ENCODE data around the gene PIGQ.

Gene PIGQ

DNA sequence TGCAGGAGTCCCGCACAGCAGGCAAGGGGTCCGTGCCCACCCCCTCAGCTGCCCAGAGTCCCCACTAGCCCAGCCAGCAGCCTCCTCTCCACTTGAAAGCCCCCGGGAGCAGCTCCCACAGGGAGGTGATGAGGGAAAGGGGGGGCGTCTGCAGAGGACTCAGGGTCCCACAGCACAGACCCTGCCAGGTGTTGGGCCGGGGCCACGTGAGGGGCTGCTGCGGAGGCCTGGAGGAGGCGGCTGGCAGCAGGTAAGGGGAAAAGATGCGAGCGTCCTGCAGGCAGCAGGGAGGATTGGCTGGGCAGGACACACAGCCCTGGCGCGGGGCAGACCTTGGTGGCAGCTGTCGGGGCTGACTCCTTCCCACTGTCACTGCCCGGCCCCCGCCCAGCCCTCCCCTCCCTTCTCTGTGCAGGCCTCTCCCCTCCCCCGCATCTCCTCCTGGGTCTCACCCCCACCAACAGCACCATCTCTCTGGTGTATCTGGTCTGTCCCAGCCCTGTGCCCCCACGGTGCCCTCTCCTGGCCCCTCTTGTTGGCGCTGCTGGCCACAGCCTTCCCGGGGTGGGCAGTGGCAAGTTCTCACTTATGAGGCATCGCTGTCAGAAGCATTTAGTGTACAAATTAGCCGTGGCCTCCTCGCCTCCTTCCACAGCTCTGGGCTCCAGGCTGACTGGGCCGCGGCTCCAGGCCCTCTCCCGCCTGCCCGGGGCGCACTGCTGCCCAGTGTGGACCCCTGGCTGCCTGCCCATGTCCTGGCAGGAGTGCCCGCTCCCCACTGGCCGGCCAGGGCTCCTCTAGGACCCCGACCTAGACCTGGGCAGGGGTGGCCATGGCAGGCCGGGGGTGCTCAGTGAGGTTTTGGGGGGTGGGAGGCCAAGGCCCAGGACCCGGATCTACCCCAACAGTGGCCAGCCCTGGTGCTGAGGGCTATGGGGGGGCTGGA is 14.0 kb upstream of the PIGQ start:
- DNase-seq (ENCODE audit: low read depth in 3 of 3), result no peak

DNA sequence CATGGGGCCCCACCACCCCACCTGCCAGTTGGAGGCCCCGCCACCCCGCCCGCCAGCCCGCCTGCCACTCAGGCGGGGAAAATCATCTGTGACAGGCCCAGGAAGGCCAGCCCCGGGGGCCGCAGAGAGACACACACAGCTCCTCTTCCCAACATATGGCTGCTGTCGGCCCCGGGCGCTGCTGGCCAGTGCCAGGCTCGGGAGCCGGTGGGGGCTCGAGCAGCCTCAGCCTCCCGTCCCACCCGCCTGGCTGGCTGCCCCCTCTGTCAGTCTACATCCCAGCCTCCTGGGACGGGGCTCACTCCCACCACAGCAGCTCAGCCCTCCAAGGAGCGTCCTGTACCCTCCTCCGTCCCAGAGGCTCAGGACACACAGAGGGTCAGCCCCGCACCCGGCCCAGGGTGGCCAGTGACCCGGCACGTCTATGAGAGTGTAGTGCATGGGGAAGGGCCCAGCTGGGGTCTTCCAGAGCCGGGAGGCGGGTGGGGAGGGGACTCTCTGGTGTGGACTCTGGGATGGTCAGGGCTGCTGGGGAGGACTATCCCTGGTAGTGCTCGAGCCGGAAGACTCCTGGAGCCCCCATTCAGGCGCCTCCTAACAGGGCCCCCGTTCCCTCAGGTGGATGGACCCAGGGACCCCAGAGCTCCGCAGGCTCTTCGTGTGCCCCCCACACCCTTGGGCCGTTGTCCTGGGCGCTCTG is 13.1 kb upstream of the PIGQ start:
- no peak for DNase-seq (ENCODE audit: low read depth in 3 of 3)

DNA sequence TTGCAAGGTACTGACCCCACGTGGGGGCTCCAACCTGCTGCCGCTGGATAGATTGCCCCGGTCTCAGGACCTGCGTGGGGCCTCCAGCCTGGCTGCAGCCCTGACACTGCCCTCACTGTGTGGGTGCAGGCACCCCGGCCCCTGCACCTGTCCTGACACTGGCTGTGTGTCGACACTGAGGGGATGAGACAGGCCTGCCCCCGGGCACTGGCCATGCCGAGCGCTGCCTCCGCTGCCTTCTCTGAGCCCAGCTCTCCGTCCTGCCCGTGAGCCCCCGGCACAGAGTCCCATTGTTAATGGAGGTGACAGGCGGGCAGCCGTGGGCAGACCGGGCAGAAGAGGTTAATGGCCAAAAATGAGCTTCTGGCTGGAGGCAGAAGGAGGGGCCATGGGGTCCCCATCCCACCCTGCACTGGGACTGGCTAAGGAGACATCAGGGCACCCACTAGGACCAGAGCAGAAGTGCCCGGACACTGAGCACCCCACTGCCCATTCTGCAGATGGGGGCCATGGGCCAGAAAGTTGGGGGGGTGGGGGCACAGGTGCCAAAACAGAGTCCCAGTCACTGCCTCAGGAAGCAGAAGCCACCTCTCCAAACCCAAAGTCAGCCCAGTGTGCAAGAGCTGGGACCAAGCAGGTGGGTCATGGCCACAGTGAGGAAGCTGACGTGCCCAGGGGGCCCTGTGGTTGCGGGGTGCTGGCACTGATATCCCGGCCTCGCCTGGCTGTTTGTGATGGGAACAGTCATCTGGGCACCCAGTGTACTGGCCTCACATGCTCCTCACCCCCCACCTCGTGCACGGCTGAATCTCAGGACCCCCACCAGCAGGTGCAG is 12.1 kb upstream of the PIGQ start:
- no peak for DNase-seq (ENCODE audit: low read depth in 3 of 3)

GRCh38 chr16:558298-559020 is 11.3 kb upstream of the PIGQ start:
- DNase-seq (ENCODE audit: low read depth in 3 of 3), result no peak

DNA sequence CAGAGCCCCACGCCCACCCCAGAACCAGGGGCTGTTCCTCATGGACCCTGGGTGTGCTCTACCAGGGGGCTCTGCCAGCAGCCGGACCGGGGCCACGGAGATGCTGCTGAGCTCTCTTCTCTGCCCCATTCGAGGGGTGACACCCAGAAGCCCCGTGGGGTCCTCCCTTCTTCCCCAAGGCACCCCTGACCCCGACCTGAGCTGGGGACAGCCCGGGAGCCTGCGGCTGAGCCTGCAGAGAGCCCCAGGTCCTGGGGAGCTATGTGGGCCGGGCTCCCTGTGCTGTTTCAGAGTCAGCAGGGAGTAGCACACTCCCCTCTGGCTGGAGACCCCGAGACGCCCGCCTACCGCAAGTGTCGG is 10.8 kb upstream of the PIGQ start:
- DNase-seq (ENCODE audit: low read depth in 3 of 3), result no peak

DNA sequence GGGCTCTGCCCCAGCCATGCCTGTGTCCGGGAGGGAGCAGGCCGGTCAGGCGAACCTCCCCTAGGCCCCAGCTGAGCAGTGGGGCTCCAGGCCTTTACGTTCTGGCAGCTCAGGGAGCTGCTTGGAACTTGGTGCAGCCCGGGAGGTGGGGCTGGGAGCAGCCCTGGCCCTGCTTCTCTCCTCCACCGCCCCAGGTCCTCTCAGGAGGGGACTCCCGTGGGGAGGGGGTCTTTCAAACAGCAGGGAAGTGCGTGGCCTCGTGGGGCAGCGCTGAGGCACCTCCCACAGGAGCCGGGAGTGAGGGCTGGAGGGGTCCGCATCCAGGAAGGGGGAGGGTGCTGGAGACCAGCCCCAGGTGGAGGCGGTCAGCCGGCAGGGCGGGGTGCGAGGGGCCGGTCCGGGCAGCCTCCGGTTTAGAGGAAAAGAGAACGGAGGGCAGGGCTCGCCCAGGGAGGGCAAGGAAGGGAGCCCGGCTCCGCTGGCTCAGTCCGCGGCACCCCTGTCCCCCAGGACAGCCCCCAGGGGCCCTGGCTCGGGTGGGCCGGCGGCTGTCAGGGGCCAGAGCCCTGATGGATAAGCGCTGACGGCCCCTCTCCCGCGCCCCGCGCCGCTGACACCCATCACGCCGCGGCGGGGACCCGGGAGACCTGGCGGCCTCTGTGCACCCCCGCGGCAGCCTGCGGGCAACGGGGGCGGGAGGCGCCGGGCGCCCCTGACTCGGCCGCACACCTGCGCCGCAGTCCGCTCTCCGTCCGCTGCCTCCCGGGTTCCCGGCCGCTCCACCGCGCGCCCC is 10.2 kb upstream of the PIGQ start:
- no peak for DNase-seq (ENCODE audit: low read depth in 3 of 3)

GRCh38 chr16:560204-560700 is 9.5 kb upstream of the PIGQ start, which contains the start of gene PRR35:
TSS of gene PRR35 (plus strand) at chr16:560394. CDS start at chr16:563295, 2,901 bp downstream.
- no peak for DNase-seq (ENCODE audit: low read depth in 3 of 3)

- no peak for DNase-seq (ENCODE audit: low read depth in 3 of 3)
Observed at GRCh38 chr16:560701-561412, 8.9 kb upstream of the PIGQ start.

- no peak for DNase-seq (ENCODE audit: low read depth in 3 of 3)
Observed at GRCh38 chr16:561413-561794, 8.4 kb upstream of the PIGQ start.

DNA sequence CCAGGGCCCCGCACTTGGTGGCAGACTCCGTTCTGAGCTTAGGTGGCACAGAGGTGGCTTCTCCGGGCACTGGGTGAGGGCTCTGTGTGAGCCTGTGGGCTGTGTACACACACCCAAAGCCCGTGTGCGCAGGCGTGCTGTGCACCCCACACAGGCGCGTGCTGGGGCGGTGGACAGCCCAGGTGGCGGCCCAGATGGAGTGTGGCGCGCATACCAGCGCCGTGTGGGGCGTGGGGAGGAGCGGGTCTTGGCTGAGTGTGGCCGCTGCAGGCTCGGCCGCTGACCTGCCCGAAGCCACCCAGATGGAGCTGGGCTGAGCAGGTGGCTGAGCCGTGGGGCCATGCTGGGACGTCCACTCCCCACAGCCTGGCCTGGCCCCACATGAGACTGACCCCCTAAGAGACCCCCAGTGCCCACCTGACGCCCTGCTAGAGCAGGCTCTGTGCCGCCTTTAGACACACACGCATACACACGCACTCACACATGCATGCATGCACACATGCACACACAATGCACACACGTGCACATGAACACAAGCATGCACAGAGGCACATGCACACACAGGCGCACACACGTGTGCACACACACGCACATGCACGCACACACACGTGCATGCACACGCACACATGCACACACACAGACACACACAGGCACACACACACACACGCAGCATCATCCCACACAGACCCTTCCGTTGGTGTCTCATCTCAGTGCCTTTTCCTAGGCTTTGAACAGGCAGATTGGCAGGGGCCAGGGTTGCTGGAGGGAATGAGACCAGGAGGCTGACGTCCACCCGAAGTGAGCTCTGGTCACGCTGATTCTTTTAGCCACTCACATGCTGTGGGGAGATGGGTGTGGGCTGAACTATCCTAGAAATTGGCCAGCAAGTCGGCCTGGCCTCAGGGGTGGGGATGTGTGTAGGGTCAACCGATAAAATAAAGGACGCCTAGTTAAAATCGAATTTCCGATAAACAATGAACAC is 7.5 kb upstream of the PIGQ start:
- no peak for DNase-seq (ENCODE audit: low read depth in 3 of 3)

- DNase-seq (ENCODE audit: low read depth in 3 of 3), result no peak
Observed at GRCh38 chr16:563072-563644, 6.6 kb upstream of the PIGQ start.

DNA sequence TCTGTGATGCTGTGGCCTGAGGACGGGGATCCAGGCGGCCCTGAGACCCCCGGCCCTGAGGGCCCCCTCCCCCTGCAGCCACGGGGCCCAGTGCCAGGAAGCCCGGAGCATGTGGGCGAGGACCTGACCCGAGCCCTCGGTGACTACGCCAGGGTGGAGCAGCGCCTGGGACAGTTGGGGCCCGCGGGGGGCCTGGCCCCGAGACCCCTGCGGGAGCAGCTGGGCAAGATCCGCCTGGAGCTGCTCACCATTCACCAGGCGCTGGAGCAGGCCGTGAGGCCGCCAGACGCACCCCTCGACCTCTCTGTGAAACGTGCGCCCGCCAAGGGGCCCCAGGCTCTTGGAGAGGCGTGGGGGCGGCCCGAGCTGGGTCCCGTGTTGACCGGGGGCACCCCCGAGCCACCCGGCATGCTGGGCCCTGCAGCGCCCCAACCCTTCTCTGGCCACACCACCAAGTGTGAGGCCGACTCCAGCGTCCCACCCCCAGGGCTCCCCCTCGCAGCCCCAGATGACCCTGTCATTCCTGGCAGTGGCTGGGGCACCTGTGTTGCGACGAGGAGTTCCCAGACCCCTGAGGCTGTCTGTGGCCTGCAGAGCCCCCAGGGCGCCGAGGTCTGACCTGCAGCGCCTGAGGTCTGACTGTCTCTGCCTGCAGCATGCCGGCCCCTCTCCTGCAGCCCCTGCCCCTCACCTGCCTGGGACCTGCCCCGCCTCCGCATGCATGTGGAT is 4.9 kb upstream of the PIGQ start:
- DNase-seq (ENCODE audit: low read depth in 3 of 3), result no peak

DNA sequence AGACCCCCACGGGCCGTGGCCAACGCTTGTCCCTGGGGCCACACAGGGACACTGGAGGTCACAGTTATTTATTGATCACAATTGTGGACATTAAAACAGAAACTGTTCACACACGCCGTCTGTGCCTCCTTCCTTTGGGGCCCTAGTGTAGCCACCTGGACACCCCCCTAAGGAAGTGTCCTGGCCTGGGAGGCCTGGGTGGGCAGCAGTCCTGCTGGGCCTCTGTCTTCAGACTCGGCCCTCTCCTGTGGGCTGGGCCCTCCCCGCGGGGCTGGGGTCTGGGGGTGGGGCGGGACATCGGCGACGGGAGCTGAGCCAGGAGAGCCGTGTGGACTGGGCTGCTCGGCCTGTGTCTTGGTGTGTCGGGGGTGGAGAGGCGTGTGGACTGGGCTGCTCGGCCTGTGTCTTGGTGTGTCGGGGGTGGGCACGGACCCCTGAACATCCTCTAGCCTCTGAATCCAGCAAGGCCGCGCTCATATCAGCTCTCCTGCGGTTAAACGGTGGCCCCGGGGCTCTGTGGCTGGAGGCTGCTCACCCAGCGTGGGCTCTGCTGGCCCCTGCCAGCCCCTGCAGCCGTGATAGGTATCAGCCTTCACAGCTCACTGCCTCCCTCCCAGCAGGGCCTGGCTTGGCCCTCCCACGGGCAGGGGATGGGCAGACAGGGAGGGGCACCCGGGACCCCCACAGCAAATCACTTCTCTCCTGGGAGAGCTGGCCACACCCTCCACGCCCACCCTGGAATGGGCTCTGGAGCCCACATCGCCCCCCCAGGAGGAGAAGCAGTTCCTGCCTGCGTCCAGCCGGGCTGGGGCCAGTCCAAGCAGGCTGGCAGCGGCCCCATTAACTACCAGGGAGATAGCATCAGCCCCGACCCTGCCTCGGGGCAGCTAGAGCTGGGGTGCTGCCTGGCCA is 4.1 kb upstream of the PIGQ start:
- no peak for DNase-seq (ENCODE audit: low read depth in 3 of 3)

DNA sequence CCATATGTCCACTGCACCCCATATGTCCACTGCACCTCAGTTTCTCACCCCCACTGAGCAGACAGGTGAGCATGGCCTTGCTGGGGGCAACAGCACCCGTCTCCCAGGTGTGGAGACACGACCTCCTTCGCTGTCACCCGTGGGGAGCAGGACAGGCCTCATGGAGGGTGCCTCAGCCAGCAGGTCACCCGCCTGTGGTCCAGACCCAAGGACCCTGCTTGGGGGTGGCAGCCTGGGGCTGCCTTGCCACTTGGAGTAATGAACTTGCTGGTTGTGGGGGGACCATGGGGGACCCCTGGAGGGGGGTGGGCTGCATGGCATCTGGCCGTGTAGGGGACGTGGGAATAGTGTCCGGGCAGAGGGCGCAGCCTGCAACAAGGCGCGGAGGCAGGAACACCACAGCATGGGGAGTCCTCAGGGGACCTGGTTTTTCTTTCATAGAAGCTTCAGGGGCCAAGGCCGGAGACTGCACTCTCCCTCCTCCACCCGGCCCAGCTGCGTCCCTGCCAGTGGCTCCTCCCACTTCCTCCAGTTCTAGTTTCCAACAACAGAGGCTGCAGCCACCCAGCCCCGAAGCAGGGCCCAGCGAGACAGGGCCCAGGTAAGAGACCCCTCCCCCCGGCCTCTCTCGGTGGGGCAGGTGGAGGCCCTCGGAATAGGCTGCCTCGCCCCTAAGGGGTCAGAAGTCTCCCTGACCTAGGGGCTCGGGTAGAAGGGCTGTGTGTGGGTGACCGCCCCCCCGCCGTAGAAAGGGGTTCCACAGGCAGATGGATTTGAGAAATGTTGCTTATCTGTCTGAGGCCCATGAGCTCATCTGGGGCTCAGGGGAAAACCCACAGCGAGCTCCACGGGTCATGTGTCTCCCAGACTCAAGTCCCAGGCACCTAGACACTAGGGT is 3.0 kb upstream of the PIGQ start, which contains the start of gene NHLRC4:
Gene NHLRC4 (plus strand): TSS at position 531 of the 898 bp plus-strand sequence. CDS start 1,043 bp downstream, outside the sequence.
- DNase-seq (ENCODE audit: low read depth in 3 of 3), result peak in 1 of 3 donors; percentile 49
